Upper lobe of left lung (tissue), 6 donors: Measurements from ENCODE around the gene ZNF367. TPM values are rescaled to one million over a fixed set of nuclear protein-coding genes. Genes with fewer than 3 reads are reported as not detected.

ENCODE experiments used
- ATAC-seq, 2 donors: fragments of 200-7000 bp; cut with Tn5 transposase; one replicate each; pipeline ENCODE4 v1.9.1; 2022; ENCODE audit warnings: mild to moderate bottlenecking in 2 of 2, moderate library complexity in 2 of 2; ENCODE audit not compliant: low FRiP score in 2 of 2
- DNase-seq, 2 donors: peaks; one replicate each; pipeline ENCODE4 v3.0.0-alpha.2; 2019 to 2020
- H3K27ac ChIP-seq, 4 donors: fragments of 200-600 bp; sonication (generic); one replicate each; pipeline ENCODE4 v1.5.1; 2016 to 2019
- H3K27me3 ChIP-seq, 4 donors: fragments of 200-600 bp; sonication (generic); one replicate each; pipeline ENCODE4 v1.5.1; 2017 to 2019
- H3K36me3 ChIP-seq, 4 donors: fragments of 200-600 bp; sonication (generic); one replicate each; pipeline ENCODE4 v1.5.1; 2016 to 2019
- H3K4me1 ChIP-seq, 4 donors: fragments of 200-600 bp; sonication (generic); one replicate each; pipeline ENCODE4 v1.5.1; 2018 to 2019
- H3K4me3 ChIP-seq, 4 donors: fragments of 200-600 bp; sonication (generic); one replicate each; pipeline ENCODE4 v1.5.1; 2017 to 2019; ENCODE audit warnings: mild to moderate bottlenecking in 2 of 4, moderate library complexity in 1 of 4
- H3K9me3 ChIP-seq, 4 donors: fragments of 200-600 bp; sonication (generic); one replicate each; pipeline ENCODE4 v1.5.1; 2018 to 2019
- CTCF ChIP-seq, 6 experiments: fragments of 450-650 bp in 4 of 6; fragments of 200-600 bp in 2 of 6; sonication (generic) in 2 of 6; IDR thresholded peaks; one replicate each; pipeline ENCODE4 v1.5.1; 2016 to 2019; ENCODE audit warnings: antibody characterized with exemption in 6 of 6
- EP300 ChIP-seq, 4 donors: sonication (generic); formaldehyde crosslinking; IDR thresholded peaks; one replicate each; pipeline ENCODE4 v1.5.1; 2017; ENCODE audit warnings: antibody characterized with exemption in 4 of 4, control low read depth in 2 of 4
- POLR2A ChIP-seq, 4 donors: fragments of 450-650 bp; IDR thresholded peaks; one replicate each; pipeline ENCODE4 v1.5.1; 2016 to 2017; ENCODE audit warnings: antibody characterized with exemption in 4 of 4, mild to moderate bottlenecking in 2 of 4
- POLR2AphosphoS5 ChIP-seq, 2 donors: sonication (generic); formaldehyde crosslinking; IDR thresholded peaks; one replicate each; pipeline ENCODE4 v1.5.1; 2017; ENCODE audit warnings: antibody characterized with exemption in 2 of 2
- WGBS, 2 donors: methylation state at CpG; one replicate each; pipeline ENCODE4 v1.1.5; 2017 to 2018; 5-methylcytosine and 5-hydroxymethylcytosine counted together
- total RNA-seq, 6 donors: library from RNA; depleted of rRNA in 4 of 6; stranded (reverse); fragments of >200 nt in 4 of 6; gene quantifications; one replicate each; pipeline versions ENCODE4 v1.1.0 to v1.2.1, GENCODE V29; 2016 to 2021
- donor health status: DM: no; HTN: no; CAD: no; lungs with moderate emphysema.
- donor health status: DM: no; HTN: yes; CAD: no; lungs with severe emphysema.

Gene ZNF367
- total RNA-seq, 6 donors from 2014 or later, result 0.59 to 2.6 (median 1.4) TPM

- peaks cover 23 to 39% (median 26%) of the 10 kb centered on the region in 4 donors for H3K4me1 ChIP-seq
- H3K36me3 ChIP-seq, result no peaks in the 10 kb centered on the region
- DNase-seq, result peak; percentile 26 to 91
- H3K9me3 ChIP-seq, result no peaks in the 10 kb centered on the region
- H3K4me3 ChIP-seq, result peak overlapping the region; percentile 82 to 88 (median 85)
- peak overlapping the region; percentile 92 to 100 (median 98) for H3K27ac ChIP-seq
- peak in 1 of 2 donors; percentile 0 for ATAC-seq
- no CpG with 5 or more reads among the region's 62 CpGs for WGBS, 2 donors
- H3K27me3 ChIP-seq, result no peaks in the 10 kb centered on the region
- TF ChIP-seq POLR2A (IDR thresholded peaks at IDR 0.05) (no peak), CTCF (IDR thresholded peaks at IDR 0.05) (peak in 1 of 6 experiments; percentile 4)
These were observed 498 bp downstream of the ZNF367 start for GRCh38 chr9:96417661-96418082.

- Histone ChIP-seq H3K4me3 (peak overlapping the region; percentile 82 to 88 (median 85)), H3K27ac (peak overlapping the region; percentile 92 to 100 (median 98)), H3K9me3 (no peaks in the 10 kb centered on the region), H3K4me1 (peaks cover 23 to 39% (median 26%) of the 10 kb centered on the region in 4 donors), H3K36me3 (no peaks in the 10 kb centered on the region), H3K27me3 (no peaks in the 10 kb centered on the region)
- DNase-seq, result peak; percentile 86 to 97
- WGBS, 2 donors, result 0% methylated on average over 2 to 18 of the region's 50 CpGs
- peak; percentile 16 to 53 for ATAC-seq
- TF ChIP-seq EP300 (IDR thresholded peaks at IDR 0.05) (peak in 2 of 4 donors; percentile 11 to 55), CTCF (IDR thresholded peaks at IDR 0.05) (peak in 3 of 6 experiments; percentile 12 to 29 (median 28)), POLR2A (IDR thresholded peaks at IDR 0.05) (peak in 3 of 4 donors; percentile 32 to 82 (median 56)), POLR2AphosphoS5 (IDR thresholded peaks at IDR 0.05) (peak; percentile 87 to 88)
These were observed 1.1 kb downstream of the ZNF367 start for GRCh38 chr9:96417051-96417586.

- H3K27ac ChIP-seq, result peak overlapping the region in 3 of 4 donors; percentile 40 to 48 (median 43)
- H3K36me3 ChIP-seq, result no peaks in the 10 kb centered on the region
- no peaks in the 10 kb centered on the region for H3K27me3 ChIP-seq
- H3K4me3 ChIP-seq, result no peak overlapping the region
- DNase-seq (no peak), ATAC-seq (no peak)
- H3K9me3 ChIP-seq, result no peaks in the 10 kb centered on the region
- H3K4me1 ChIP-seq, result peaks cover 6 to 20% (median 7%) of the 10 kb centered on the region in 4 donors
- 51 to 55% methylated on average over 7 of the region's 7 CpGs for WGBS, 2 donors
- TF ChIP-seq POLR2A (IDR thresholded peaks at IDR 0.05) (peak in 1 of 4 donors; percentile 20), POLR2AphosphoS5 (IDR thresholded peaks at IDR 0.05) (no peak)
These were observed 4.6 kb downstream of the ZNF367 start for GRCh38 chr9:96413302-96414221.

DNA sequence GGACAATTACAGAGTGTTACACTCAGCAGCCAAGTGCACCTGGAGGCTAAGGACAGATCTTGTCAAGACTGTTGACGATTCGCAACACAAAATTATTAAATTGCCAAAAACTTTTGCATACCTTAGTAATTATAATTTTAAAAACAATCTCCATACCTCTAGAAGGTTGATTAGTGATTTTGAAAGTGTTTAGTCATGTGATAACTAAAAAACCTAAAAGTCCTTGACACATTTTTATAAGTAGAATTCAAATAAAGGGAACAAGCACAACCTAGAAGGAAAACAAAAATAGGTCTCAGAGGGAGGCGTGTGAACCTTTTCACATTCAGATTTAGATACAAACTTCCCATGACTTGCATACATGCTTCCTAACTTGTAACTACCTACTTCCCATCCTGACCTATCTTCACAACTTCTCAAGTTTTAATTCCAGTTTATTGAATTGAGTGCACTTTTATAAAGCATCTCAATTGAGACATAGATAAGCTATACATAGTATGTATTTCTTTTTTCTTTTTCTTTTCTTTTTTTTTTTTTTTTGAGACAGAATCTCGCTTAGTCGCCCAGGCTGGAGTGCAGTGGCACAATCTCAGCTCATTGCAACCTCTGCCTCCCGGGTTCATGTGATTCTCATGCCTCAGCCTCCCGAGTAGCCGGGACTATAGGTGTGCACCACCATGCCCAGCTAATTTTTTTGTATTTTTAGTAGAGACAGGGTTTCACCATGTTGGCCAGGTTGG, 5.8 kb downstream of the ZNF367 start:
- no peak for ATAC-seq
- TF ChIP-seq EP300 (IDR thresholded peaks at IDR 0.05) (no peak), POLR2A (IDR thresholded peaks at IDR 0.05) (no peak), CTCF (IDR thresholded peaks at IDR 0.05) (no peak), POLR2AphosphoS5 (IDR thresholded peaks at IDR 0.05) (no peak)
- Histone ChIP-seq H3K4me3 (no peak overlapping the region), H3K36me3 (no peaks in the 10 kb centered on the region), H3K9me3 (no peaks in the 10 kb centered on the region), H3K27me3 (no peaks in the 10 kb centered on the region), H3K27ac (no peak overlapping the region), H3K4me1 (peaks cover 6 to 15% (median 7%) of the 10 kb centered on the region in 4 donors)
- no peak for DNase-seq
- WGBS, 2 donors, result 85 to 88% methylated on average over 8 of the region's 8 CpGs
